GM21619 (cell line): ENCODE results near the gene PRKD1.
"Not testable (repeated sequence)": the region's sequence is repeated elsewhere in the genome, so short reads cannot be mapped to it uniquely, and the experiment has no call there.

Experiments
- ATAC-seq: cut with Tn5 transposase; IDR thresholded peaks from one replicate; pipeline ENCODE4 v1.9.1; 2021; ENCODE audit not compliant: unreplicated experiment

The PRKD1 gene

GRCh38 chr14:29800961-29801360 is 126.7 kb downstream of the PRKD1 start:
- no peak for ATAC-seq

GRCh38 chr14:29799464-29800095 is 128.1 kb downstream of the PRKD1 start:
- ATAC-seq: peak; percentile 84

GRCh38 chr14:29798811-29799210 is 128.8 kb downstream of the PRKD1 start:
- no peak for ATAC-seq

GRCh38 chr14:29798108-29798663 is 129.5 kb downstream of the PRKD1 start:
- ATAC-seq: no peak

GRCh38 chr14:29796853-29797252 is 130.8 kb downstream of the PRKD1 start:
- no peak for ATAC-seq

GRCh38 chr14:29789475-29789874 is 138.2 kb downstream of the PRKD1 start:
- ATAC-seq: no peak

- ATAC-seq: no peak
These were observed 139.6 kb downstream of the PRKD1 start for GRCh38 chr14:29788093-29788492.

- no peak for ATAC-seq
These were observed 144.1 kb downstream of the PRKD1 start for GRCh38 chr14:29783556-29783955.

GRCh38 chr14:29782041-29782440 is 145.6 kb downstream of the PRKD1 start:
- ATAC-seq: no peak

- not testable (repeated sequence) for ATAC-seq
These were observed 150.5 kb downstream of the PRKD1 start for GRCh38 chr14:29777142-29777541.

- ATAC-seq: no peak
These were observed 153.7 kb downstream of the PRKD1 start for GRCh38 chr14:29773990-29774389.

- ATAC-seq: no peak
These were observed 164.2 kb downstream of the PRKD1 start for GRCh38 chr14:29763342-29763858.

- peak; percentile 95 for ATAC-seq
These were observed 167.9 kb downstream of the PRKD1 start for GRCh38 chr14:29759521-29760340.

GRCh38 chr14:29757711-29758233 is 169.9 kb downstream of the PRKD1 start:
- ATAC-seq: no peak

GRCh38 chr14:29757188-29757680 is 170.4 kb downstream of the PRKD1 start:
- ATAC-seq: no peak

- ATAC-seq: no peak
These were observed 171.6 kb downstream of the PRKD1 start for GRCh38 chr14:29756019-29756385.

GRCh38 chr14:29755311-29756018 is 172.2 kb downstream of the PRKD1 start:
- ATAC-seq: no peak

- ATAC-seq: no peak
These were observed 173.5 kb downstream of the PRKD1 start for GRCh38 chr14:29754134-29754533.

GRCh38 chr14:29752221-29752923 is 175.3 kb downstream of the PRKD1 start:
- no peak for ATAC-seq

GRCh38 chr14:29749829-29750228 is 177.8 kb downstream of the PRKD1 start:
- no peak for ATAC-seq
